SK-N-SH (cell line): ENCODE measurements around the gene NSF. TPM values are rescaled to one million over a fixed set of nuclear protein-coding genes. Genes with fewer than 3 reads are reported as not detected.
A peak's percentile ranks its signal among the peaks of the same experiment; 100 is the strongest.

Experiments used
- CTCF ChIA-PET: fragments of 300-600, 350-600 bp; formaldehyde crosslinking; extraction: SDS; loops from one replicate; lab custom pipeline; 2021; lab: Yijun Ruan, JAX
- POLR2A ChIA-PET: fragments of 350-600 bp; sonication (Branson Sonifier 250); formaldehyde crosslinking; extraction: SDS; loops from one replicate; lab custom pipeline; 2020; ENCODE audit warnings: antibody characterized with exemption, inconsistent platforms; lab: Yijun Ruan, JAX
- DNase-seq: peaks from one replicate; pipeline ENCODE4 v3.0.0; 2012
- H2AFZ ChIP-seq: fragments of 200-600 bp; sonication (generic); 2 replicates; pipeline ENCODE4 v1.8.1; 2016; ENCODE audit warnings: antibody characterized with exemption, mild to moderate bottlenecking, low read depth
- H3F3A ChIP-seq: fragments of 200-600 bp; sonication (generic); replicated peaks from 2 replicates; pipeline ENCODE3; 2016; ENCODE audit warnings: antibody characterized with exemption, mild to moderate bottlenecking; ENCODE audit not compliant: insufficient read depth
- H3K27ac ChIP-seq, 2 experiments: fragments of 200-500 bp in 1 of 2; fragments of 200-600 bp in 1 of 2; sonication (Bioruptor generic) in 1 of 2; sonication (generic), shearing (Covaris generic) in 1 of 2; 2 replicates each; pipeline versions ENCODE4 v1.5.1 to v1.6.1; 2014 to 2016; ENCODE audit warnings: low read depth in 2 of 2, inconsistent platforms in 1 of 2, low read length in 1 of 2, mild to moderate bottlenecking in 1 of 2, mixed read lengths in 1 of 2
- H3K27me3 ChIP-seq: fragments of 200-600 bp; sonication (generic), shearing (Covaris generic); 2 replicates; pipeline ENCODE4 v1.6.1; 2016; ENCODE audit warnings: mixed run types; ENCODE audit not compliant: insufficient read depth
- H3K36me3 ChIP-seq, 2 experiments: fragments of 200-500 bp in 1 of 2; fragments of 200-600 bp in 1 of 2; sonication (Bioruptor generic) in 1 of 2; sonication (generic) in 1 of 2; replicated peaks in 1 of 2; 2 replicates each; pipeline versions ENCODE3 to v1.5.1; 2014 to 2016; ENCODE audit warnings: low read length in 1 of 2, mild to moderate bottlenecking in 1 of 2; ENCODE audit not compliant: insufficient read depth in 2 of 2, control insufficient read depth in 1 of 2
- H3K4me1 ChIP-seq, 2 experiments: fragments of 200-500 bp in 1 of 2; fragments of 200-600 bp in 1 of 2; sonication (Bioruptor generic) in 1 of 2; sonication (generic), shearing (Covaris generic) in 1 of 2; 2 replicates each; pipeline versions ENCODE4 v1.5.1 to v1.6.1; 2014 to 2016; ENCODE audit warnings: low read depth in 1 of 2, low read length in 1 of 2, mixed run types in 1 of 2; ENCODE audit not compliant: insufficient read depth in 2 of 2, control insufficient read depth in 1 of 2
- H3K4me2 ChIP-seq: fragments of 200-600 bp; sonication (generic), shearing (Covaris generic); 2 replicates; pipeline ENCODE4 v1.6.1; 2017; ENCODE audit warnings: mixed run types
- H3K4me3 ChIP-seq, 2 experiments: fragments of 200-500 bp in 1 of 2; fragments of 200-600 bp in 1 of 2; sonication (Bioruptor generic) in 1 of 2; sonication (generic), shearing (Covaris generic) in 1 of 2; 2 replicates each; pipeline versions ENCODE4 v1.5.1 to v1.8.1; 2014 to 2016; ENCODE audit warnings: low read depth in 2 of 2, inconsistent platforms in 1 of 2, low read length in 1 of 2, mild to moderate bottlenecking in 1 of 2, mixed read lengths in 1 of 2, moderate library complexity in 1 of 2
- H3K79me2 ChIP-seq: fragments of 200-600 bp; sonication (generic); 2 replicates; pipeline ENCODE4 v1.8.1; 2017; ENCODE audit warnings: mild to moderate bottlenecking; ENCODE audit not compliant: insufficient read depth
- H3K9ac ChIP-seq: fragments of 200-600 bp; sonication (generic); 2 replicates; pipeline ENCODE4 v1.6.1; 2017; ENCODE audit warnings: mixed run types
- H3K9me2 ChIP-seq: fragments of 200-600 bp; sonication (generic); 2 replicates; pipeline ENCODE4 v1.6.1; 2017; ENCODE audit warnings: mixed run types
- H3K9me3 ChIP-seq: fragments of 200-600 bp; sonication (generic); 2 replicates; pipeline ENCODE4 v1.6.1; 2017; ENCODE audit warnings: mixed run types, mild to moderate bottlenecking, moderate library complexity
- H4K20me1 ChIP-seq: fragments of 200-600 bp; sonication (generic); 2 replicates; pipeline ENCODE4 v1.6.1; 2017; ENCODE audit warnings: mild to moderate bottlenecking, mixed run types; ENCODE audit not compliant: insufficient read depth
- ELF1 ChIP-seq: IDR thresholded peaks from 2 replicates; pipeline ENCODE4 v1.4.0; 2012
- EP300 ChIP-seq, 2 experiments: IDR thresholded peaks; 2 replicates each; pipeline versions ENCODE4 v1.4.0 to v1.6.1; 2012; ENCODE audit warnings: borderline replicate concordance in 1 of 2, low read depth in 1 of 2, low read length in 1 of 2
- FOSL2 ChIP-seq: IDR thresholded peaks from 2 replicates; pipeline ENCODE4 v1.4.0; 2012; ENCODE audit warnings: low read depth, mild to moderate bottlenecking, moderate library complexity, borderline replicate concordance
- FOXM1 ChIP-seq: IDR thresholded peaks from 2 replicates; pipeline ENCODE4 v1.4.0; 2012; ENCODE audit warnings: low read depth, mild to moderate bottlenecking
- GATA2 ChIP-seq: sonication (generic); formaldehyde crosslinking; IDR thresholded peaks from 2 replicates; pipeline ENCODE4 v1.5.0; 2020; ENCODE audit warnings: mild to moderate bottlenecking, missing genetic modification reagents
- MEF2A ChIP-seq: IDR thresholded peaks from 2 replicates; pipeline ENCODE4 v1.4.0; 2012; ENCODE audit warnings: low read depth, borderline replicate concordance
- POLR2AphosphoS5 ChIP-seq: IDR thresholded peaks from 2 replicates; pipeline ENCODE4 v1.6.1; 2012; ENCODE audit warnings: low read depth, low read length
- RAD21 ChIP-seq: IDR thresholded peaks from 2 replicates; pipeline ENCODE4 v1.6.1; 2012; ENCODE audit warnings: mild to moderate bottlenecking, low read length
- REST ChIP-seq: IDR thresholded peaks from 2 replicates; pipeline ENCODE4 v1.6.1; 2012; ENCODE audit warnings: mild to moderate bottlenecking, low read depth, low read length, moderate library complexity
- SIN3A ChIP-seq: IDR thresholded peaks from 2 replicates; pipeline ENCODE4 v1.6.1; 2012; ENCODE audit warnings: low read depth, mild to moderate bottlenecking, low read length, moderate library complexity, borderline replicate concordance
- SMC3 ChIP-seq: IDR thresholded peaks from 2 replicates; pipeline ENCODE4 v1.6.1; 2012; ENCODE audit warnings: low read depth, low read length, improper control_type of control experiment
- YY1 ChIP-seq: IDR thresholded peaks from 2 replicates; pipeline ENCODE4 v1.4.0; 2012; ENCODE audit warnings: low read depth, mild to moderate bottlenecking
- WGBS: methylation state at CpG from one replicate; pipeline ENCODE4 v1.1.6; 2017; ENCODE audit warnings: low lambda C conversion rate; 5-methylcytosine and 5-hydroxymethylcytosine counted together
- polyA plus RNA-seq, 3 experiments: library from polyadenylated mRNA; depleted of rRNA; stranded (reverse); fragments of >200 nt; gene quantifications; 2 replicates each; pipeline ENCODE4 v1.2.3, GENCODE V29; 2012
- TF ChIP-seq, protein P1 (sequence below): IDR thresholded peaks from 2 replicates; pipeline ENCODE4 v1.4.0; 2012; ENCODE audit warnings: low read depth
- TF ChIP-seq, protein P2 (sequence below): IDR thresholded peaks from 2 replicates; pipeline ENCODE4 v1.4.0; 2012; ENCODE audit warnings: low read depth, borderline replicate concordance

The NSF gene
- polyA plus RNA-seq, 1 of the 3 experiments (the other 2 are of a cell fraction), result 31.4 TPM

DNA sequence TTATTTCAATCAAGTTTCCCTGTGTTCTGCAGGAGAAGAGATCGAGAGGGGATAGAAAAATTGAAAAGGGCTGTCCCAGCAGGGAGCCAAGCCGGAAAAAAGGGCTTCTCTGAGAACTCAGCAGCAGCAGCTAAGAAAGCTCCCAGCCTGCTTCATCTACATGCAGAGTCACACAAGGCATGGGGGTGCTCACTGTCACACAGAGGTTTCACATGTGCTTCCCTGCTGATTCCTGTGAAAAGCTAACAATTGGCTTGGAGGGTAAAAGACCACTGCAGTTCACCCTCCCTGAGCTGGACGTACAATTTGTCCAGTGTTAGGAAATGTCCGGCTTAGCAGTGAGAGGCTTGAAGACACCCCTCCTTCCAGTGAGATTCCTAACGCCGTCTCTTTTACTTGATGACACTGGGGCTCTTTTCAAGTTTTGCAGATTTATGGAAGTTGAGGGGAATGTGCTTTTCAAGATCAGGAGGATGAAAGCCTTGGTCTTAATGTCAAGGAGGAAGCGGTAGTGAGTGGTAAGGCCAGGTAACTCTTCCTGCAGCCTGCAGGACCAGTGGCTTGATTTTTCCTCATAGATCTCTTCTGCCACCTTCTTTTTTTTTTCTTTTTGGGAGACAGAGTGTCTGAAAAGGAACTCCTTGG lies 142.4 kb downstream of the NSF start:
- no peaks in the 10 kb centered on the region for H3K9me2 ChIP-seq
- H3K9ac ChIP-seq, result no peak overlapping the region
- H3K4me3 ChIP-seq, result no peak overlapping the region
- 0 out of 2 replicates have a peak overlapping the region, but pooled peaks have one; percentile 0 for H3K4me2 ChIP-seq
- POLR2A ChIA-PET, result no interaction called here
- 94% methylated on average over 7 of the region's 7 CpGs for WGBS
- no peaks in the 10 kb centered on the region for H3K79me2 ChIP-seq
- peaks cover 22 to 30% of the 10 kb centered on the region in 2 experiments for H3K4me1 ChIP-seq
- no peak overlapping the region for H2AFZ ChIP-seq
- peaks cover 26% of the 10 kb centered on the region for H3F3A ChIP-seq
- no peaks in the 10 kb centered on the region for H3K27me3 ChIP-seq
- H3K27ac ChIP-seq, result no peak overlapping the region
- peaks cover 14 to 21% of the 10 kb centered on the region in 2 experiments for H3K36me3 ChIP-seq
- TF ChIP-seq RAD21, result no peak
- TF ChIP-seq, protein P1, sequence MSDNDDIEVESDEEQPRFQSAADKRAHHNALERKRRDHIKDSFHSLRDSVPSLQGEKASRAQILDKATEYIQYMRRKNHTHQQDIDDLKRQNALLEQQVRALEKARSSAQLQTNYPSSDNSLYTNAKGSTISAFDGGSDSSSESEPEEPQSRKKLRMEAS, result no peak
- no peak for TF ChIP-seq SIN3A
- TF ChIP-seq POLR2AphosphoS5, result no peak
- TF ChIP-seq FOSL2, result no peak
- TF ChIP-seq EP300 (IDR thresholded peaks at IDR 0.05; ENCODE audit: borderline replicate concordance in 1 of 2, low read depth in 1 of 2, low read length in 1 of 2), result no peak
- TF ChIP-seq GATA2 (CRISPR knock-in tag), result no peak
- TF ChIP-seq, protein P2, sequence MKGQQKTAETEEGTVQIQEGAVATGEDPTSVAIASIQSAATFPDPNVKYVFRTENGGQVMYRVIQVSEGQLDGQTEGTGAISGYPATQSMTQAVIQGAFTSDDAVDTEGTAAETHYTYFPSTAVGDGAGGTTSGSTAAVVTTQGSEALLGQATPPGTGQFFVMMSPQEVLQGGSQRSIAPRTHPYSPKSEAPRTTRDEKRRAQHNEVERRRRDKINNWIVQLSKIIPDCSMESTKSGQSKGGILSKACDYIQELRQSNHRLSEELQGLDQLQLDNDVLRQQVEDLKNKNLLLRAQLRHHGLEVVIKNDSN, result no peak
- TF ChIP-seq REST, result no peak
- TF ChIP-seq YY1, result no peak
- TF ChIP-seq ELF1, result no peak
- no peak for TF ChIP-seq FOXM1
- no peak for TF ChIP-seq MEF2A
- no peak for TF ChIP-seq SMC3
- no peak for DNase-seq
- H4K20me1 ChIP-seq, result no peaks in the 10 kb centered on the region
- CTCF ChIA-PET, result interaction anchor here (0.9 to 1.6 kb wide), 4 partner anchors 13 to 103 kb away, joined by 3 to 6 read pairs (median 4); no protein-coding TSS in a partner anchor
- no peaks in the 10 kb centered on the region for H3K9me3 ChIP-seq
